Retinal pigment epithelial cell (primary cell): Measurements from ENCODE around the gene CELF4.

Experiments used
- DNase-seq: peaks from one replicate; pipeline ENCODE4 v3.0.0-alpha.2; 2010; ENCODE audit warnings: low read depth
- H3K4me3 ChIP-seq: 2 replicates; pipeline ENCODE4 v1.5.1; 2011; ENCODE audit warnings: mild to moderate bottlenecking, low read length, control low read depth, moderate library complexity
- CTCF ChIP-seq: conservative IDR thresholded peaks from 2 replicates; pipeline ENCODE4 v1.5.1; 2011; ENCODE audit warnings: low read depth, low read length, control low read depth, inconsistent platforms

Gene CELF4

DNA sequence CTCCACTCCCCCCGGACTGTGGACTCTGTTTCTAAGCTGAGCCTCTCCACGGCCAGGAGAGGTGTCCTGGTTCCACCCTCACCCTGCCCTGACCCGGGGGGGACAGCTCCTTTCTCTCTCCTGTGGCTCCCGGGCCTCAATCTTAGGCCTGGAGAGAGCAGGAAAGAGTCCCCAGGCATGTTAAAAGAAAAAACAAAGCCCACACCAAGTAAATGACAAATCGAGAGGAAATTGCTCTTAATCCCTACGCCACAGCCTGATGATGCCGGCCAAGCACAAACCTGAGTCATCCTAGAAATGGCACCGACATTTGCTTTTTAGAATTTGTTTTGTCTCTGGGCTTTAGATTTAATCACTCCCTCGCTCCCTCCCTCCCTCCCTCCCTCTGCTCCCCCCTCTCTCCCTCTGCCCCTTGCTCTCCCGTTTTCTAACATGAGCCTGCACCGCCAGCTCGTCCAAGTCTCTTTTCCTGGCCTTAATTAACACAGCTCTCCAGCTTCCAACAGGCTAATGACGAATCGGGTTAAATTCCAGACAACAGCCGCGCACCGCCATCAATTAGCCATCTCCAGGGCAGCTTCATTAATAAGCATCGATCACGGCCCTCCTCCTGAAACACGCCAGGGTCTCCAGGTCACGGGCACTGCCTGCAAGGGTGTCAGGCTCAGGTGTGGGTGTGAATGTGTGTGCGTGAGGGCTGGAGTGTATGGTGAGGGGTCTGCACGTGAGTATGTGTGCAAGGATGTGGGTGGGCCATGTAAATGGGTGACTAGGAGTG is 230.8 kb downstream of the CELF4 start:
- H3K4me3 ChIP-seq, result peak overlapping the region; percentile 18
- TF ChIP-seq CTCF, result no peak

GRCh38 chr18:37332628-37333420 is 232.8 kb downstream of the CELF4 start:
- DNase-seq, result peak; percentile 83
- no peak for TF ChIP-seq CTCF
- no peak overlapping the region for H3K4me3 ChIP-seq

More for the DNA sequence above, 230.8 kb downstream of the CELF4 start:
- DNase-seq, result peak; percentile 79

DNA sequence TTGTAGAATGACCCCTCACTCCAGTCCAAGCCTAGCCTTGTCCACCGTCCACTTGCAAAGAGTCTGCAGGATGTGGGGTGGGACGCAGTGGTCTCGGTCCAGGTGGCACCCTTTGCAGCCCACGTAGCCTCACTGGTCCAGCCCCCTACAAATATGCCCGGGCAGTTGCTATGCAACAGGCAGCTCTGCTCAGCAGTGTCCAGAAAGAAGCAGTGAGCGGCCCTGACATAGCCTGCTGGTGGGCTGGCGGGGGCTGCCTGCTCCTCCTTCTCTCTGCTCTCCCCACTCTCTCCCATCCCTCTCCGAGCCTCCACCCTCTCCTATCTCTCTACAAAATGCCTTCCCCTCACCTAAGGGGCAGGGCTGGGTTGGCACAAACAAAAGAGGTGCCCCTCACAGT is 233.4 kb downstream of the CELF4 start:
- no peak overlapping the region for H3K4me3 ChIP-seq
- TF ChIP-seq CTCF, result no peak
- no peak for DNase-seq

DNA sequence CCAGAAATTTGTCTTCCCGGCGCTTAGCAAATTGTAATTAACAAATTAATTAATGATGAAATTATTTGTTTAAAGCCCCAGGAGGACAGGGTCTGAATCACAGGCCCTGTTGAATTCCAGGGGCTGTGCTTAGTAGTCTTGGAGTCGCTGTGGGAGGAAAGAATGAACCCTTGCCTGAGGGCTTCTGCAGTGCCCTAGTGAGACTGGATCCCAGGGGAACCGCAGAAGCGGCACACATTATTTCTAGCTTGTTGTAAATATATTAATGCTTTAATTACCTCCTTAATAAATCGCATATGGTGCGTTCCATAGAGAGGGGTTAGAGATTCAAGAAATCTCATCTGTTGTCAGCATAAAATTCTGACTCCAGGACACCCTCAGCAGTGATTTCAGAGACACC is 235.4 kb downstream of the CELF4 start:
- H3K4me3 ChIP-seq, result no peak overlapping the region
- no peak for DNase-seq
- no peak for TF ChIP-seq CTCF

DNA sequence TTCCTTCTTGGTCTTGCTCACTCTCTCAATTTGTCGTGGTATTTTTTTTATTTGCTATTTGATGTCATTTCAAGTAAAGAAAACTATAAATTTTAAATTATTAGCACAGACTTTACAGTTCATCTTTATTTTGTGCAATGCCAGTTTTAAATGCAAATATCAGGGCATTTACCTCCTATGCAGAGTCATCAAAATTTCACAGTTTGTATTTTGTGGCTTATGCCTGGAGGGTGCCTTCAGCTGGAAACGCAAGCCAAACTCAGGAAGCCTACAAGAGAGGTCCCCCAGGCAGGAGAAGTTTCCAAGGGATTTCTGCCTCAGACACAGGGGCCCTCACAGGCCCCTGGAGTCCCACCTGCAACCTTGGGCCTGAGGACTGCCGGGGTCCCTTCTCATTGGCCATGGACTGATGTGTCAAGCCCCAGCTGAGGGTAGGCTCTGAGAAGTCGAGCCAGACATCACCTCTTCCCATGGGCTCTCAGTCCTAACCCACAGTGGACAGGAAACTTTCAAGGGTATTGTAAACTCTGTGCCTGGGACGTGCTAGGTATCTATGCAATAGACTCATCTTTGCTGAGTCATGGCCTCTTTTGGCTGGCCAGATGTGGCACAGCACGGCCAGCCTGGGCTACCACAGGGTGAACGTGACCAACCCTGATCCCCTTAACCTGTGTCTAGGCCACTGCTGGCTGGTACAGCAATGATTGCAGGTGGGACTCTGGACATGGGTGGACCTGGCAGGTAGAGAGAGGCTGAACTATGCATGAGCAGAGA is 236.5 kb downstream of the CELF4 start:
- no peak for DNase-seq
- TF ChIP-seq CTCF, result no peak
- no peak overlapping the region for H3K4me3 ChIP-seq

DNA sequence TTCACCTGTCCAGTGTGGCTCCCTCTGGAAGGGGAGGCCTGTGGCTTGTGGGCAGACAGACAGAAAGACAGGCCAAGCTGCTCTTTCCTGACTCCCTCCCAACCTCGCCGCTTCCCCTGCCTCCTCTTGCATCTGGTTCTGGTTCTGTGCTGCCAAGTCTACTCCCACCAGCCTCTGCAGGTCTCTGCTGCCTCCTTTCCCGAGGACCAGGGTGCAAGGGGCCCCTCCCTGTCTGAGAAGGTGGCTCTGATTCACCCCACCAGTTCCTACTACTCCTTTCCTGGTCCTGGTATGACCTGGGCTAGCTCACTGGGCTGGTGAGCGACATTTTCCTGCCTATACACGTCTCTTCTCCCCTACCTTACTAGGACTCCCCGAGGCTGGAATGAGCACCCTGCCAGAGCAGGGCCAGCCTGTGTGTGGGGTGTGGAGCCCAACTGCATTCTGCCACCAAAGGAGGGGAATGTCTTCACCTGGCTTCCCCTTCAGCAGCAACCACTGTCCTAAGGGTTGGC is 238.5 kb downstream of the CELF4 start:
- H3K4me3 ChIP-seq, result no peak overlapping the region
- TF ChIP-seq CTCF, result no peak
- no peak for DNase-seq
